GM18519 (cell line): Measurements from ENCODE around the gene MT1M.
"Not testable (repeated sequence)": the region's sequence is repeated elsewhere in the genome, so short reads cannot be mapped to it uniquely, and the experiment has no call there.

Experiments
- ATAC-seq: cut with Tn5 transposase; IDR thresholded peaks from one replicate; pipeline ENCODE4 v1.9.1; 2021; ENCODE audit warnings: mild to moderate bottlenecking, moderate library complexity; ENCODE audit not compliant: unreplicated experiment, low FRiP score

The MT1M gene

DNA sequence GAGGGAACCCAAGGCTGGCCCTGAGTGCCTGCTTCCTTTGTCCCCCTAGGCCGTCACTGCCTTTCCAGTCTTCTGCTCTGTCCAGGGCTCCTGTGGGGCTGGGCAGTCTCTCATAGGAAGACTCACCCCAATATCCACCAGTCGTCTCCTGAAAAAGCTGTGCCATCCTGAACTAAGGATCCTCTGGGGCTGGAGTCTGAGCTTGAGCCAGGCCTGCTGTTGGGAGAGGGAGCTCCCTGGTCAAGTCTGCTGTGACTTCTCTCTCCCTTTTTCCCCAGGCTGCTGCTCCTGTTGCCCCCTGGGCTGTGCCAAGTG, 38.1 kb downstream of the MT1M start:
- ATAC-seq = no peak

DNA sequence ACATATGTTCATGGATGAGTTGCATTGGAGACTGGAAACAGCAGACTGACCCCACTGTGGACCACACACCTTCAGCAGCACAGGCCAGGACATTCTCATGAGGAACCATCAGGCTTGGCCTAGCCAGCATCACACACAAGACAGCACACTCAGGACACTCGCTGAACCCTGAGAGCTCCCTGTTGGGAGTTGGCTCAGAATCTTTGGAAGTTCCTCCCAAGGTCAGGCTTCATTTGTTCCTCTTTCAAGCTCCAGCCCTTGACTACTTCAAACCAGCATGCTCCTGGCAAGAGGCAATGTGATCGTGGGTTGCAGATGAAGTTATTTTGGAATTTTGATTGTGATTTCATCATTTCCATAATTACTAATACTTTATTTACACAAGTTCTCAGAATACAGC, 39.2 kb downstream of the MT1M start:
- not testable (repeated sequence) for ATAC-seq

DNA sequence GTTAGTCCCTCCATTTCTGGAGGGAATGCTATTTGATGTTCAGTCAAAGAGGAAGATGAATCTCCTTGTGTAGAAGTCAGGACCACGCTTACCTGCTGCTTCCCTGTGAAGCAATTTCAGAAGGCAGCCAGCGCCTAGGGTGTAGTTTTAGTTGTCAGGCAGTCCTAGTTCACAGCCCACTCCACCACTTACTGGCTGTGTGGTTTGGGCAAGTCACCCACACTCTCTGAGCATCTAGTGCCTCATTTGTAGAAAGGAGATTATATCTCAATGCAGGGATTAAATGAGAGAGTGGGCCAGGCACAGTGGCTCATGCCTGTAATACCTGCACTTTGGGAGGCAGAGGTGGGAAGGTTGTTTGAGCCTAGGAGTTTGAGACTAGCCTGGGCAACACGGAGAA, 39.7 kb downstream of the MT1M start:
- not testable (repeated sequence) for ATAC-seq

DNA sequence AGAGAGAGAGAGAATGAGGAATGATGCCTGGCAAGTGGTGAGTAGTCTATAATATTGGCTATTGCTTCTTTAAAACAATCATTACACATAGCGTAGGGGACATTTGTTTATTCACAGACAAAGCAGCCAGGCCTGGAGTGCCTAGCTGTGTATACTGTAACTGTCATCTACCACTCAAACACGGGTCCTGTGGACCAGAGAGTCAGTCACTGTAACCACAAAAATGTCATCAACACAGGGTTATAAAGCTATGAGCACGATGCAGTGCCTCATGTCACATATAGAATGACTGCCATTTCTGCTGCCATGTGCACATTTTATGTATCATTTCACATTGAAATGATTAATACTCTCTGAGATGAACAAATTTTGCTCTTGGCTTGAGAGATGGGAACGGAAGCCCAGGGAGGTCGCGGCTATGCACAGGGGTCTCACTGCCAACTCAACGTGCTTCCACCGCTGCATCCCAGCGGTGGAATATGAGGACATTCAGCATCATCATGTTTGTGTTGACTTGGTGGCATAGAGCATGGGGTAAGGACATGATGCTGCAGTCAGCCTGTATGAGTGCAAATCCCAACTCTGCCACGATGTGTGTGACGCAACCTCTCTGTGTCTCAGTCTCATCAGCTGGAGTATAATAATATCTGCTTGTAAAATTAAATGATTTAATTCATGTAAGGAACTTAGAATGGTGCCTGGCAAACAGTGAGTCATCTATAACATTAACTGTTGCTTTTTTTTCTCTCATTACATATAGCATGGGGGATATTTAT, 40.5 kb downstream of the MT1M start:
- no peak for ATAC-seq

DNA sequence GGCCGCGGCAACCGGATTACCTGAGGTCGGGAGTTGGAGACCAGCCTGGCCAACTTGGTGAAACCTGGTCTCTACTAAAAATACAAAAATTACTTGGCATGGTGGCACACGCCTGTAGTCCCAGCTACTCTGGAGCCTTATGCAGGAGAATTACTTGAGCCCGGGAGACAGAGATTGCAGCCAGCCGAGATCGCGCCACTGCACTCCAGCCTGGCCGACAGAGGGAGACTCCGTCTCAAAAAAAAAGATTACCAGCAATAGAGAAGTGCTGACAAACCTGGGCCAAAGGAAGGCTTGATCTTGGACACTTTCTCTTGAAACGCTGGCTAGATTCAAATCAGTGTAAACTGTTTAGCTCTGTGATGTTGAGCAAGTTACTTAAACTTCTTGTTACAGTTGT, 41.5 kb downstream of the MT1M start:
- ATAC-seq = no peak

DNA sequence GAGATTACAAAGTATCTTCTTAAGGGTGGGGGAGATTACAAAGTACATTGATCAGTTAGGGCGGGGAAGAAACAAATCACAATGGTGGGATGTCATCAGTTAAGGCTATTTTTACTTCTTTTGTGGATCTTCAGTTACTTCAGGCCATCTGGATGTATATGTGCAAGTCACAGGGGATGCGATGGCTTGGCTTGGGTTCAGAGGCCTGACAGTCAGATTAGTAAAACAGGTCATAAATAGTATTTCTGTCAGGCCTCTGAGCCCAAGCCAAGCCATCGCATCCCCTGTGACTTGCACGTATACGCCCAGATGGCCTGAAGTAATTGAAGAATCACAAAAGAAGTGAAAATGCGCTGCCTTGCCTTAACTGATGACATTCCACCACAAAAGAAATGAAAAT, 42.1 kb downstream of the MT1M start:
- ATAC-seq = not testable (repeated sequence)

DNA sequence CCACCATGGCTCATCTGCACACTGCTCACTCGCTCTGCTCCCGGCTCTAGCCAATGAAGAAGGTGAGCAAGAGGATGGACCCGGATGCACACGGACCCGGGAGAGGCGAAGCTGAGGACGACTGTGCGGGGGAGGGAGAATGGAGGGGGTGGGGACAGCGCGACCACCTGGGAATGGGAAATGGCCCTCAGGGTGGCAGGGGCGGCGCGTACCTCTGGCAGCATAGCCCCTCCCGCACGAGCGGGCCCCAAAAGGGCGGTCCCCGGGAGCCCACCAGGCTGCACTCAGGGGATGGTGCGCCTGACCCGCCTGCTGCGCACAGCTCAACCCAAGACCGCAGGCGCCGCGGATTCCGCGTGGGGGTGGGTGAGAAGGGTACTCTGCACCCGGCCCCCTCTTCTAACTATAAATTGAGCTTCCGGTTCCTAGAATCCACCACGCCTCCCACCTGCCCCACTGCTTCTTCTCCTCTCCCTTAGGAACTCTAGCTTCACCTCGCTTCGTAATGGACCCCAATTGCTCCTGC, 43.3 kb downstream of the MT1M start:
- no peak for ATAC-seq

DNA sequence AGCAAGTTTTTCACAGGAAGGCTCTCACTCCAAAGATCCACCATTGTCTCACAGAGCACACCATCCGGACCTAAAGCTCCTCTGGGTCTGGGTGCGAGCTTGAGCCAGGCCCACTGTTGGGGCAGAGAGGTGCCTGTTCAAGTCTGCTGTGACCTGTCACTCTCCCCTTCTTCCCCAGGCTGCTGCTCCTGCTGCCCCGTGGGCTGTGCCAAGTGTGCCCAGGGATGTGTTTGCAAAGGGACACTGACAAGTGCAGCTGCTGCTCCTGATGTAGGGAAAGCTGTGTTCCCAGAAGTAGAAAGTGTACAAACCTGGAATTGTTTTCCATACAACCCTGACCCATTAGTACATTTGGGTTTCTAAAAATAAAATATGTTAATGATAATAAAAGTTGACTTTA, 45.0 kb downstream of the MT1M start:
- no peak for ATAC-seq

DNA sequence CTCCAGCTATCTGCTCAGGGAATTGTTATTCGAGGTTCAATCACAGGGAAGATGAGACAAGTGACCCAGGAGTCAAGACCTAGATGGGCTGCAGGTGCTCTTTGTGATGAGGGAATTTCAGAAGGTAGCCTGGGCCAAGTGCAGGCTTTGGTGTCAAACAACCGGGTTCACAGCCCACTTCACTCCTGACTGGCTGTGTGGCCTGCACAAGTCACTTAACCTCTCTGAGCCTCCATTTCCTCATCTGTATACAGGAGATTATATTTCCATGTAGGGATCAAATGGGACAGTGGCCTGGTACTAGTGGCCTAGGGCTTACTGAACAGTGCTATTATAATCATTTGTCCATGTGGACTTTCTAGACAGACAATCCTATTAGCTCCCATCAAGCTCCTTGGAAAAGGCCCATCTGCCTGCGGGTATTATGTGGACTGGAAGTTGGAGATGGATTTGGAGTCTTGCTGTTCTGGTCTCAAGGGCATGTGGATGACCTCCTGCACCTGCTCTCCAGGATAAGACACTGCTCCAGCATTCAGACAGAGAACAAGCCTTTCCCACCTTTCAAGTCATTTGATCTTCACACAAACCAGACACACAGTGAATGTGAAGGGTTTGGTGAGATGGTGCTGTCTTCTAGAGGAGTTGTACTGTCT, 46.7 kb downstream of the MT1M start:
- ATAC-seq = no peak

DNA sequence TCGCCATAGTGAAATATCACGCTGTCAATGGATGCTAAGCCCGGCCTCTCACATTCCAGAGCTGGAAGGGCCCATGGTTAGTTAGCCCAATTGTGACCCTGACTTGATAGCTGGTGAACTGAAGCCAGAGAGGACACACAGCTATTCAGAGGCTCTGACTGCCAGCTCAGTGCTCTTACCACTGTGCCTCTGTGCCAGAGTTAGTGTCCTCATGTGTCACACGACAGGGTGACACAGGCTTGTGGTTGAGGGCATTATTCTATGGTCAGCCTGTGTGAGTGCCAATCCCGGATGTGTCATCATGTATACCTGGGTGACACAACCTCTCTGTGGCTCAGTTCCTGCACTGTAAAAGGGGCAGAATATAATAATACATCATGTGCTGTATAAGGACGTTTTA, 47.4 kb downstream of the MT1M start:
- no peak for ATAC-seq

DNA sequence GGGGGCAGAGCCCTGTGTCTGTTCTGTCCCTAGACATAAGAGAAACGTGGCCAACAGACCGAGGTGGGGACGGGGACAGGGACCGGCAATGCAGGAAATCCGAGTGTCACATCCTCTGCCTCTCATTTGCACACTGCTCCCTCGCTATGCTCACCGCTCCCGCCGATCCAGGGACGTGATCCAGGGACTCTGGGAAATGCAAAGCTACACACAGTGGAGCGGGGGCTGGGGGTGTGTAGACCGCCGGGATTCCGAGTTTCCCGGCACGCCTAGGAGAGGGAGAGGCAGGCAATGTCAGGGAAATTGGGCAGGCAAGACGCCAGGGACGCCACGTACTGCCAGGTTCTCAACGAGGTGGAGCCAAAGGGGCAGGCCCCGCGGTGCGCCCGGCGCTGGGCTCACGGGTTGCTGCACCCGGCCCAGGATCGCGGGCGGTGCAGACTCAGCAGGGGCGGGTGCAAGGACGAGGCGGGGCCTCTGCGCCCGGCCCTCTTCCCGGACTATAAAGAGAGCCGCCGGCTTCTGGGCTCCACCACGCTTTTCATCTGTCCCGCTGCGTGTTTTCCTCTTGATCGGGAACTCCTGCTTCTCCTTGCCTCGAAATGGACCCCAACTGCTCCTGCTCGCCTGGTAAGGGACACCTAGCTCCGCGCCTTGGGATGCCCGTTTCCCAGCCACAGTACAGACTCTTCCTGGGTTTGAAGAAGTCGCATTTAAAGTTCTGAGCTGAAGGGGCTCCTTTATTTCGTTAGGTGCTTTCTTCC, 49.7 kb downstream of the MT1M start, which contains the start of gene MT1X:
MT1X (plus strand) TSS at position 532 of the 764 bp plus-strand sequence; CDS start at position 603, 71 bp downstream.
- ATAC-seq = peak; percentile 89

DNA sequence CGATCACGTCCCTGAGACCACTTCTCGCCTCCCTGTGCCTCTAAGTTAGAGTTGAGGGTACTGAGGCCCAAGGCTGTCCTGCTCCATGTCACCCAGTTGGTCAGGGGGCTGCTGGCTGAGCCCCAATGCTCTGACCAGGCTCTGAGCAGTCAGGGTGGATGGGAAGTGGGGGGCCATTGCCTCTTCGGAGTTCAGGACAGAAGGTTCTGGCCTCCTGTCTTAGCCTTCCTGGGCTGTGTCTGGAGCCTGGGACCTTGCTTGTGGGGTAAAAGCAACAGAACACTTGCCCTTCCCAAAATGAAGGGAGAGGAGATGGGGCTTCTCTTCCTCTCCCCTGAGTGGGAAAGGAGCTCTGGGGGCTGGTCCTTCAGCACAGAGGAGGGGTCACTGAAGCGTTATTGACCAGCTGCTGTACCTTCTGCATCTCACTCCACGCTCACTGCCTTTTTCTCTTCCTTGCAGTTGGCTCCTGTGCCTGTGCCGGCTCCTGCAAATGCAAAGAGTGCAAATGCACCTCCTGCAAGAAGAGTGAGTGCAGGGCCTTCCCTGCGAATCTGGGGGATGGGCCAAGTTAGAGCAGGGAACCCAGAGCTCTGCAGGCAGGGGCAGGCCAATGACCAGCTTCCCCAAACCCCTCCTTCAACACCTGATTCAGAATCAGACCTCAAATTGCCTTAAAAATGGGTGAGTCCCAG, 50.4 kb downstream of the MT1M start:
- ATAC-seq = no peak
